ENCODE measurements around the gene LY86. TPM values are rescaled to one million over a fixed set of nuclear protein-coding genes. Genes with fewer than 3 reads are reported as not detected.

The LY86 gene
- polyA plus RNA-seq, 1 of the 3 experiments (the other 2 are of a cell fraction): not detected

DNA sequence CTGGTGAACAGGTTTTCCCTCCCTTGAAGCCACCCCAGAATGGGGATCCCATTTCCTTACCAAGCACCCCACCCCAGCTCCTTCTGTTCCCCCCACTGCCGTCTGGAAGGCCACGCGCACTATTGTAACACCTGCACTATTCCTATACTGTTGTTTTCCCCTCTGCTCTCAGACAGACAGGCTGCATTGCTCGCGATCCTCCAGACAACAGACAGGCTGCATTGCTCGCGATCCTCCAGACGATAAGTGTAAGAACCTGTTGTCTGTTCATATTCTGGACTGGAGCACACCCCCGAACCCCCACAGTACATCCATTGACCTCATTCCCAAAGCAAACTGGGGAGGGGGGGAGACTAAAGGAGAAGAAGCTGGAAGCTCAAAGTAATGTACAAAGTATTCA lies 72.7 kb downstream of the LY86 start (continued):
- TF ChIP-seq, protein P1, sequence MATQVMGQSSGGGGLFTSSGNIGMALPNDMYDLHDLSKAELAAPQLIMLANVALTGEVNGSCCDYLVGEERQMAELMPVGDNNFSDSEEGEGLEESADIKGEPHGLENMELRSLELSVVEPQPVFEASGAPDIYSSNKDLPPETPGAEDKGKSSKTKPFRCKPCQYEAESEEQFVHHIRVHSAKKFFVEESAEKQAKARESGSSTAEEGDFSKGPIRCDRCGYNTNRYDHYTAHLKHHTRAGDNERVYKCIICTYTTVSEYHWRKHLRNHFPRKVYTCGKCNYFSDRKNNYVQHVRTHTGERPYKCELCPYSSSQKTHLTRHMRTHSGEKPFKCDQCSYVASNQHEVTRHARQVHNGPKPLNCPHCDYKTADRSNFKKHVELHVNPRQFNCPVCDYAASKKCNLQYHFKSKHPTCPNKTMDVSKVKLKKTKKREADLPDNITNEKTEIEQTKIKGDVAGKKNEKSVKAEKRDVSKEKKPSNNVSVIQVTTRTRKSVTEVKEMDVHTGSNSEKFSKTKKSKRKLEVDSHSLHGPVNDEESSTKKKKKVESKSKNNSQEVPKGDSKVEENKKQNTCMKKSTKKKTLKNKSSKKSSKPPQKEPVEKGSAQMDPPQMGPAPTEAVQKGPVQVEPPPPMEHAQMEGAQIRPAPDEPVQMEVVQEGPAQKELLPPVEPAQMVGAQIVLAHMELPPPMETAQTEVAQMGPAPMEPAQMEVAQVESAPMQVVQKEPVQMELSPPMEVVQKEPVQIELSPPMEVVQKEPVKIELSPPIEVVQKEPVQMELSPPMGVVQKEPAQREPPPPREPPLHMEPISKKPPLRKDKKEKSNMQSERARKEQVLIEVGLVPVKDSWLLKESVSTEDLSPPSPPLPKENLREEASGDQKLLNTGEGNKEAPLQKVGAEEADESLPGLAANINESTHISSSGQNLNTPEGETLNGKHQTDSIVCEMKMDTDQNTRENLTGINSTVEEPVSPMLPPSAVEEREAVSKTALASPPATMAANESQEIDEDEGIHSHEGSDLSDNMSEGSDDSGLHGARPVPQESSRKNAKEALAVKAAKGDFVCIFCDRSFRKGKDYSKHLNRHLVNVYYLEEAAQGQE (IDR thresholded peaks at IDR 0.05; ENCODE audit: low read depth, low read length): no peak
- TF ChIP-seq FOSL2 (IDR thresholded peaks at IDR 0.05; ENCODE audit: borderline replicate concordance, low read depth): no peak
- TF ChIP-seq, protein P2, sequence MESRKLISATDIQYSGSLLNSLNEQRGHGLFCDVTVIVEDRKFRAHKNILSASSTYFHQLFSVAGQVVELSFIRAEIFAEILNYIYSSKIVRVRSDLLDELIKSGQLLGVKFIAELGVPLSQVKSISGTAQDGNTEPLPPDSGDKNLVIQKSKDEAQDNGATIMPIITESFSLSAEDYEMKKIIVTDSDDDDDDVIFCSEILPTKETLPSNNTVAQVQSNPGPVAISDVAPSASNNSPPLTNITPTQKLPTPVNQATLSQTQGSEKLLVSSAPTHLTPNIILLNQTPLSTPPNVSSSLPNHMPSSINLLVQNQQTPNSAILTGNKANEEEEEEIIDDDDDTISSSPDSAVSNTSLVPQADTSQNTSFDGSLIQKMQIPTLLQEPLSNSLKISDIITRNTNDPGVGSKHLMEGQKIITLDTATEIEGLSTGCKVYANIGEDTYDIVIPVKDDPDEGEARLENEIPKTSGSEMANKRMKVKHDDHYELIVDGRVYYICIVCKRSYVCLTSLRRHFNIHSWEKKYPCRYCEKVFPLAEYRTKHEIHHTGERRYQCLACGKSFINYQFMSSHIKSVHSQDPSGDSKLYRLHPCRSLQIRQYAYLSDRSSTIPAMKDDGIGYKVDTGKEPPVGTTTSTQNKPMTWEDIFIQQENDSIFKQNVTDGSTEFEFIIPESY (IDR thresholded peaks at IDR 0.05; ENCODE audit: borderline replicate concordance, low read depth): no peak
- TF ChIP-seq NRF1 (IDR thresholded peaks at IDR 0.05; ENCODE audit: low read depth, low read length): no peak

DNA sequence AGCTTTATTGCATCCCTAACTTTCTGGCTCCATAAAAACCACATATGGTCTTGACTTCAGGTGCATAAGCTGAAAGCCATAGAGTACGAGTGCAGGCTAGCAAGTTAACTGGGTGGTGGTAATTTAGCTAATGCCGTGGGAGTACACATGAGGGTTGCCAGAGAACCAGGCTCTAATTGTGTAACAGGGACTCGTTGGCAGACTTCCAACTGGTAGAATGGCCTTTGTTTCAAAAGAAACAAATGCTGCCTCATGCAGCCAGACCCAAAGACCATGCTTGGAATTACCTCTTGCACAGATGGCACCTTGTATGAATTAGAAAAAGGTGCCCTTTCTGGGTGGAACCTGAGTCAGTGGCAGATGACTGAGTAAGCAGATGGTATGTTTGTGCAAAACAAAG lies 73.2 kb downstream of the LY86 start:
- CTCF ChIA-PET: interaction anchor here (3.3 kb wide), 1 partner anchor 15 kb away, joined by 17 read pairs; no protein-coding TSS in a partner anchor
- Histone ChIP-seq H3K4me1 (ENCODE audit: control insufficient read depth in 1 of 2, insufficient read depth in 2 of 2, low read depth in 1 of 2, low read length in 1 of 2) (peaks cover 0 to 9% of the 10 kb centered on the region in 2 experiments; a peak in 1 of 4 replicates), H3F3A (replicated peaks; ENCODE audit: insufficient read depth) (no peaks in the 10 kb centered on the region), H3K9ac (no peak overlapping the region), H3K4me3 (ENCODE audit: low read depth in 2 of 2, low read length in 1 of 2) (no peak overlapping the region), H3K4me2 (no peak overlapping the region), H3K27ac (ENCODE audit: low read depth in 2 of 2, low read length in 1 of 2) (no peak overlapping the region), H4K20me1 (ENCODE audit: insufficient read depth) (no peaks in the 10 kb centered on the region), H3K27me3 (ENCODE audit: insufficient read depth) (no peaks in the 10 kb centered on the region), H3K36me3 (replicated peaks in 1 of 2; ENCODE audit: control insufficient read depth in 1 of 2, insufficient read depth in 2 of 2, low read length in 1 of 2) (no peaks in the 10 kb centered on the region), H2AFZ (ENCODE audit: low read depth) (no peak overlapping the region), H3K9me2 (no peaks in the 10 kb centered on the region), H3K9me3 (no peaks in the 10 kb centered on the region), H3K79me2 (ENCODE audit: insufficient read depth) (no peaks in the 10 kb centered on the region)
- WGBS (ENCODE audit: low lambda C conversion rate): 13% methylated on average over 3 of the region's 3 CpGs
- POLR2A ChIA-PET: no interaction called here
- DNase-seq: peak; percentile 36
- TF ChIP-seq EZH2phosphoT487 (IDR thresholded peaks at IDR 0.05; ENCODE audit: borderline replicate concordance, low read depth): no peak
- no peak for TF ChIP-seq EP300 (IDR thresholded peaks at IDR 0.05; ENCODE audit: borderline replicate concordance in 1 of 2, low read depth in 1 of 2, low read length in 1 of 2)
- TF ChIP-seq CHD2 (IDR thresholded peaks at IDR 0.05; ENCODE audit: low read length, partially characterized antibody): no peak
- TF ChIP-seq, protein P3, sequence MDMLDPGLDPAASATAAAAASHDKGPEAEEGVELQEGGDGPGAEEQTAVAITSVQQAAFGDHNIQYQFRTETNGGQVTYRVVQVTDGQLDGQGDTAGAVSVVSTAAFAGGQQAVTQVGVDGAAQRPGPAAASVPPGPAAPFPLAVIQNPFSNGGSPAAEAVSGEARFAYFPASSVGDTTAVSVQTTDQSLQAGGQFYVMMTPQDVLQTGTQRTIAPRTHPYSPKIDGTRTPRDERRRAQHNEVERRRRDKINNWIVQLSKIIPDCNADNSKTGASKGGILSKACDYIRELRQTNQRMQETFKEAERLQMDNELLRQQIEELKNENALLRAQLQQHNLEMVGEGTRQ (IDR thresholded peaks at IDR 0.05; ENCODE audit: borderline replicate concordance, low read depth, low read length): no peak
- TF ChIP-seq RFX5 (IDR thresholded peaks at IDR 0.05; ENCODE audit: low read length): no peak
- no peak for TF ChIP-seq RCOR1 (IDR thresholded peaks at IDR 0.05; ENCODE audit: low read length)
- TF ChIP-seq, protein P4, sequence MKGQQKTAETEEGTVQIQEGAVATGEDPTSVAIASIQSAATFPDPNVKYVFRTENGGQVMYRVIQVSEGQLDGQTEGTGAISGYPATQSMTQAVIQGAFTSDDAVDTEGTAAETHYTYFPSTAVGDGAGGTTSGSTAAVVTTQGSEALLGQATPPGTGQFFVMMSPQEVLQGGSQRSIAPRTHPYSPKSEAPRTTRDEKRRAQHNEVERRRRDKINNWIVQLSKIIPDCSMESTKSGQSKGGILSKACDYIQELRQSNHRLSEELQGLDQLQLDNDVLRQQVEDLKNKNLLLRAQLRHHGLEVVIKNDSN (IDR thresholded peaks at IDR 0.05; ENCODE audit: borderline replicate concordance, low read depth): no peak
- TF ChIP-seq, protein P5, sequence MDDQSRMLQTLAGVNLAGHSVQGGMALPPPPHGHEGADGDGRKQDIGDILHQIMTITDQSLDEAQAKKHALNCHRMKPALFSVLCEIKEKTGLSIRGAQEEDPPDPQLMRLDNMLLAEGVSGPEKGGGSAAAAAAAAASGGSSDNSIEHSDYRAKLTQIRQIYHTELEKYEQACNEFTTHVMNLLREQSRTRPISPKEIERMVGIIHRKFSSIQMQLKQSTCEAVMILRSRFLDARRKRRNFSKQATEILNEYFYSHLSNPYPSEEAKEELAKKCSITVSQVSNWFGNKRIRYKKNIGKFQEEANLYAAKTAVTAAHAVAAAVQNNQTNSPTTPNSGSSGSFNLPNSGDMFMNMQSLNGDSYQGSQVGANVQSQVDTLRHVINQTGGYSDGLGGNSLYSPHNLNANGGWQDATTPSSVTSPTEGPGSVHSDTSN (IDR thresholded peaks at IDR 0.05): no peak
